OCI-LY3 (cell line): ENCODE data around the gene UGT1A9.
A peak's percentile ranks its signal among the peaks of the same experiment; 100 is the strongest.

Source experiments
- H2AFZ ChIP-seq: fragments of 200-600, 300-600 bp; shearing (Covaris generic); 2 replicates; pipeline ENCODE4 v1.6.0; 2014; ENCODE audit warnings: antibody characterized with exemption, low read depth, low read length
- H3K27ac ChIP-seq: fragments of 200-600, 300-600 bp; sonication (generic); 2 replicates; pipeline ENCODE4 v1.5.1; 2014; ENCODE audit warnings: mild to moderate bottlenecking, low read length, moderate library complexity, mixed read lengths
- H3K27me3 ChIP-seq: fragments of 200-600, 300-600 bp; sonication (generic); 2 replicates; pipeline ENCODE4 v1.6.1; 2014; ENCODE audit warnings: low read depth, low read length, mixed read lengths
- H3K36me3 ChIP-seq: fragments of 200-600, 300-600 bp; sonication (generic); replicated peaks from 2 replicates; pipeline ENCODE3; 2014; ENCODE audit warnings: low read depth, low read length, mixed read lengths
- H3K4me1 ChIP-seq: fragments of 300-600, 200-600 bp; sonication (generic); 2 replicates; pipeline ENCODE4 v1.6.1; 2014; ENCODE audit warnings: low read length, mixed read lengths
- H3K4me2 ChIP-seq: fragments of 200-600, 300-600 bp; sonication (generic); 2 replicates; pipeline ENCODE4 v1.6.1; 2014; ENCODE audit warnings: low read length, mixed read lengths
- H3K4me3 ChIP-seq: fragments of 300-600, 200-600 bp; sonication (generic); 2 replicates; pipeline ENCODE4 v1.5.1; 2014; ENCODE audit warnings: antibody characterized with exemption, mild to moderate bottlenecking, low read length, moderate library complexity
- H3K79me2 ChIP-seq: fragments of 300-600, 200-600 bp; shearing (Covaris generic); 2 replicates; pipeline ENCODE4 v1.6.1; 2014; ENCODE audit warnings: mild to moderate bottlenecking, low read length, mixed read lengths
- H3K9ac ChIP-seq: fragments of 300-600, 200-600 bp; shearing (Covaris generic); 2 replicates; pipeline ENCODE4 v1.6.0; 2014; ENCODE audit warnings: mild to moderate bottlenecking, low read length, moderate library complexity
- H3K9me3 ChIP-seq: fragments of 200-600, 300-600 bp; shearing (Covaris generic); 2 replicates; pipeline ENCODE4 v1.6.1; 2014; ENCODE audit warnings: low read length, mixed read lengths; ENCODE audit not compliant: insufficient read depth
- H4K20me1 ChIP-seq: fragments of 200-600, 300-600 bp; sonication (generic); 2 replicates; pipeline ENCODE4 v1.6.1; 2016; ENCODE audit warnings: low read length, mixed read lengths; ENCODE audit not compliant: insufficient read depth
- EZH2phosphoT487 ChIP-seq: fragments of 200-600 bp; shearing (Covaris generic); IDR thresholded peaks from 2 replicates; pipeline ENCODE4 v1.6.1; 2018; ENCODE audit warnings: antibody characterized with exemption, mixed run types, low read depth
- TF ChIP-seq, protein P1 (sequence below): fragments of 200-600, 300-600 bp; sonication (generic); IDR thresholded peaks from 2 replicates; pipeline ENCODE4 v1.5.1; 2014; ENCODE audit warnings: antibody characterized with exemption, low read length, low read depth

The UGT1A9 gene

DNA sequence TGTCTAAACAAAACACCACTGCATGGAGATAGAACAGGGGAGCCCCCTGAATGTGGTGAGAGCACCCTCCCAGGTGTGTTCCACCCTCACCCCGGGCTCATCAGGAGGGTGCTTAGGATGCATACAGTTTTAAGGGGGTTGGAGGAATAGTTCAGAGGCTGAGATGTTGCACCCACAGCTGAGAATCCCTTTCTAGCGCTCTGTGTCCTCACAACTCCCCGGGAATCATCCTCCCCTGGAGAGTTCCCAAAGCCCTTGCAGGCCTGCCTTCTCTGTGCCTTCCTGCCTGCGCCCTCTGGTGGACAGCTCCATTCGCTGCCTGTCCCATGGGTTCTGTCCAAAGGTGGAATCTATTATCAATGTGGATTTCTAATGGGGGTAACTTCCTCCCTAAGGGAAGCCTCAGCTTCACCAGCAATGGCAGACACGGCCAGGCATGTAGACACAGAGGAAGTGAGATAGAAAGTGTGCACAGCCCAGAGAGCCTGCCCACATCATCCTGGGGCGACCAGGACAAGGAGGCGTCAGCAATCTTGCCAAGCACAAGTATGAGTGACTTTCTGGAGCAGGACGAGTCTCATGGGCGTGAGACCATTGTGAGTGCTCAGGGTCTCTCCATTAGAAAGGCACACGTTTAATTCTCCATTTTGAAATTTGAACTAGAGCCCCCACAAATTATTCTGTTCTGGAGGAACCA, 39.8 kb downstream of the UGT1A9 start:
- no peak overlapping the region for H2AFZ ChIP-seq
- H3K4me1 ChIP-seq, result no peaks in the 10 kb centered on the region
- H3K79me2 ChIP-seq, result no peaks in the 10 kb centered on the region
- H3K4me3 ChIP-seq, result no peak overlapping the region
- no peak overlapping the region for H3K9ac ChIP-seq
- no peaks in the 10 kb centered on the region for H3K27me3 ChIP-seq
- no peaks in the 10 kb centered on the region for H3K36me3 ChIP-seq
- H4K20me1 ChIP-seq, result no peaks in the 10 kb centered on the region
- H3K27ac ChIP-seq, result no peak overlapping the region
- TF ChIP-seq EZH2phosphoT487, result no peak
- TF ChIP-seq, protein P1, sequence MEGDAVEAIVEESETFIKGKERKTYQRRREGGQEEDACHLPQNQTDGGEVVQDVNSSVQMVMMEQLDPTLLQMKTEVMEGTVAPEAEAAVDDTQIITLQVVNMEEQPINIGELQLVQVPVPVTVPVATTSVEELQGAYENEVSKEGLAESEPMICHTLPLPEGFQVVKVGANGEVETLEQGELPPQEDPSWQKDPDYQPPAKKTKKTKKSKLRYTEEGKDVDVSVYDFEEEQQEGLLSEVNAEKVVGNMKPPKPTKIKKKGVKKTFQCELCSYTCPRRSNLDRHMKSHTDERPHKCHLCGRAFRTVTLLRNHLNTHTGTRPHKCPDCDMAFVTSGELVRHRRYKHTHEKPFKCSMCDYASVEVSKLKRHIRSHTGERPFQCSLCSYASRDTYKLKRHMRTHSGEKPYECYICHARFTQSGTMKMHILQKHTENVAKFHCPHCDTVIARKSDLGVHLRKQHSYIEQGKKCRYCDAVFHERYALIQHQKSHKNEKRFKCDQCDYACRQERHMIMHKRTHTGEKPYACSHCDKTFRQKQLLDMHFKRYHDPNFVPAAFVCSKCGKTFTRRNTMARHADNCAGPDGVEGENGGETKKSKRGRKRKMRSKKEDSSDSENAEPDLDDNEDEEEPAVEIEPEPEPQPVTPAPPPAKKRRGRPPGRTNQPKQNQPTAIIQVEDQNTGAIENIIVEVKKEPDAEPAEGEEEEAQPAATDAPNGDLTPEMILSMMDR, result peak; percentile 72
- H3K9me3 ChIP-seq, result no peaks in the 10 kb centered on the region
- H3K4me2 ChIP-seq, result no peak overlapping the region

DNA sequence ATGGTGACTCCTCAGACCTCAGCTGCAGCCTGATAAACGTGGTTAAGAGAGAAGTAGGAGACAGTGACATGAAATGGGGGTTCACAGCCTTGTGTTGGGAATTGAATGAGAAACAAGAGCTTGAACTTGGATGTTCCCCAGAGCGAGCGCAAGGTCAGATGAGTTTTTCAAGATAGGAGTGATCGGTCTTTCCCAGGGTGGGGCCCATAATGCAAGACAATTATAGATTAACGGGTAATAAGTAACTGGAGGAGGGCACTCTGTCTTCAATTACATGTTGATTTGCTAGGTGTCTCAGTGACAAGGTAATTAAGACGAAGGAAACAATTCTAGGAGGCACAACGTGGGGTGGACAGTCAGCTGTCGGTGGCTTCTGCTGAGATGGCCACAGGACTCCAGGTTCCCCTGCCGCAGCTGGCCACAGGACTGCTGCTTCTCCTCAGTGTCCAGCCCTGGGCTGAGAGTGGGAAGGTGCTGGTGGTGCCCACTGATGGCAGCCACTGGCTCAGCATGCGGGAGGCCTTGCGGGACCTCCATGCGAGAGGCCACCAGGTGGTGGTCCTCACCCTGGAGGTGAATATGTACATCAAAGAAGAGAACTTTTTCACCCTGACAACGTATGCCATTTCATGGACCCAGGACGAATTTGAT, 41.0 kb downstream of the UGT1A9 start, which contains the start of gene UGT1A5:
UGT1A5 (plus strand) TSS at position 297 of the 651 bp plus-strand sequence; CDS start at position 382, 85 bp downstream.
- Histone ChIP-seq H2AFZ (no peak within 1 kb of the TSS), H3K9me3 (no peaks in the 10 kb centered on the region), H3K36me3 (no peaks in the 10 kb centered on the region), H3K27me3 (no peaks in the 10 kb centered on the region), H4K20me1 (no peaks in the 10 kb centered on the region), H3K4me3 (no peak within 1 kb of the TSS), H3K4me2 (no peak within 1 kb of the TSS), H3K79me2 (no peaks in the 10 kb centered on the region), H3K9ac (no peak within 1 kb of the TSS), H3K4me1 (no peaks in the 10 kb centered on the region), H3K27ac (no peak within 1 kb of the TSS)
- TF ChIP-seq, protein P1, result no peak
- no peak for TF ChIP-seq EZH2phosphoT487

DNA sequence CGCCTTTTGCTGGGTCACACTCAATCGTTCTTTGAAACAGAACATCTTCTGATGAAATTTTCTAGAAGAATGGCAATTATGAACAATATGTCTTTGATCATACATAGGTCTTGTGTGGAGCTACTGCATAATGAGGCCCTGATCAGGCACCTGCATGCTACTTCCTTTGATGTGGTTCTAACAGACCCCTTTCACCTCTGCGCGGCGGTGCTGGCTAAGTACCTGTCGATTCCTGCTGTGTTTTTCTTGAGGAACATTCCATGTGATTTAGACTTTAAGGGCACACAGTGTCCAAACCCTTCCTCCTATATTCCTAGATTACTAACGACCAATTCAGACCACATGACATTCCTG, 41.5 kb downstream of the UGT1A9 start:
- Histone ChIP-seq H3K4me3 (no peak overlapping the region), H3K27me3 (no peaks in the 10 kb centered on the region), H3K27ac (no peak overlapping the region), H3K36me3 (no peaks in the 10 kb centered on the region), H3K4me2 (no peak overlapping the region), H3K4me1 (no peaks in the 10 kb centered on the region), H4K20me1 (no peaks in the 10 kb centered on the region), H3K9me3 (no peaks in the 10 kb centered on the region), H3K79me2 (no peaks in the 10 kb centered on the region), H3K9ac (no peak overlapping the region), H2AFZ (no peak overlapping the region)
- TF ChIP-seq, protein P1, result no peak
- TF ChIP-seq EZH2phosphoT487, result no peak

DNA sequence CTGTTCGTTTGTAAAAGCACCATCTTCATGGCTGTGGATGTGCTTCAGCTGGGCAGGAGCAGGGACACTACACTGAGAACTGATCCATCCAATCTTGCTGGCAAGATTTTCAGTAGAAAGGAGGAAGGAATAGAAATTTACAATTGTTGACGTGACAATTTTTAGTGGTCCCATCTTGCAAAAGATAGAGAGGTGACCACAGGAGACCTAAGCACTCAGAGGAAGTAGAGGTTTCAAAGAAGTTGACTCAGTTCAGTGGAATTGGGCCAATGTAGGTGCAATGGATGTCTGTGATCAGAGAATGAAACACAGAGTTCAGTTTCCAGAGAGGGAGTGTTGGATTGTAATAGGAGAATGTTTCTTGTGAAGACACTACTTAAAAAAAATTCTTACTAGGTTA, 42.4 kb downstream of the UGT1A9 start:
- H3K4me2 ChIP-seq, result no peak overlapping the region
- no peak overlapping the region for H3K9ac ChIP-seq
- H3K4me1 ChIP-seq, result no peaks in the 10 kb centered on the region
- H2AFZ ChIP-seq, result no peak overlapping the region
- H3K27me3 ChIP-seq, result no peaks in the 10 kb centered on the region
- H3K36me3 ChIP-seq, result no peaks in the 10 kb centered on the region
- TF ChIP-seq, protein P1, result no peak
- no peak for TF ChIP-seq EZH2phosphoT487
- no peak overlapping the region for H3K4me3 ChIP-seq
- H3K9me3 ChIP-seq, result no peaks in the 10 kb centered on the region
- no peak overlapping the region for H3K27ac ChIP-seq
- no peaks in the 10 kb centered on the region for H3K79me2 ChIP-seq
- H4K20me1 ChIP-seq, result no peaks in the 10 kb centered on the region
